ENCODE results near the gene VSIG10L. TPM values are rescaled to one million over a fixed set of nuclear protein-coding genes. Genes with fewer than 3 reads are reported as not detected.
A peak's percentile ranks its signal among the peaks of the same experiment; 100 is the strongest.

VSIG10L gene
- 1.2 TPM for total RNA-seq (ENCODE audit: insufficient read depth, low replicate concordance)

DNA sequence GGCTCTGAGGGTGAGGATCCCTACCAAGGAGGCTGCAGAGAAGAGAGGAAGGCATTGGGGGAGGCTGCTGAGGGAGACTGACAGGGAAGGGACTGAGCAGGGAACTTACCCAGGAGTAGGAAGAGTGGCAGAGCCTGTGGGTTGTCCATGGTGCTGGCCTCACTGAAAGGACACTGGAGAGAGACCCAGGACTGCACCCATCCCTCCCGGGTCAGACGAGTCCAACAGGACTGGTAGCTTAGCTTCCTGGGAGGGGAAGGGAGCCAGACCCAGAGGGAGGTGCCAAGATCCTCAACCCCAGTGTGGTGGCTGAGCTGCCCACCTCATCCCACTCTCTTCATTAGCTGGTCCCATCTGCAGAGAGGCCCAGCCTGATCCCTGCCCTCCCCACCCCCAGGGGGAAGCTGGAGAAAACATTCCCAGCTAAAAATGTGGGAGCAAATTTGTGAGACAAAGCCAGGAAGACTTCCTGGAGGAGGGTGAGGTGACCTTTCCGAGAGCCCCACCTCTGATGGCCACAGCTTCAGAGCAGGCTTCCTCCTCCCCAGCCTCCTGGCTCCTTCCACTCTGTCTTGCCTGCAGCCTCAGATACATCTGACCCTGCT, at the start of gene VSIG10L:
TSS of gene VSIG10L (minus strand) at position 164 of the 605 bp plus-strand sequence. CDS start at position 149, 15 bp downstream.
- no peak for DNase-seq (ENCODE audit: low spot score)

DNA sequence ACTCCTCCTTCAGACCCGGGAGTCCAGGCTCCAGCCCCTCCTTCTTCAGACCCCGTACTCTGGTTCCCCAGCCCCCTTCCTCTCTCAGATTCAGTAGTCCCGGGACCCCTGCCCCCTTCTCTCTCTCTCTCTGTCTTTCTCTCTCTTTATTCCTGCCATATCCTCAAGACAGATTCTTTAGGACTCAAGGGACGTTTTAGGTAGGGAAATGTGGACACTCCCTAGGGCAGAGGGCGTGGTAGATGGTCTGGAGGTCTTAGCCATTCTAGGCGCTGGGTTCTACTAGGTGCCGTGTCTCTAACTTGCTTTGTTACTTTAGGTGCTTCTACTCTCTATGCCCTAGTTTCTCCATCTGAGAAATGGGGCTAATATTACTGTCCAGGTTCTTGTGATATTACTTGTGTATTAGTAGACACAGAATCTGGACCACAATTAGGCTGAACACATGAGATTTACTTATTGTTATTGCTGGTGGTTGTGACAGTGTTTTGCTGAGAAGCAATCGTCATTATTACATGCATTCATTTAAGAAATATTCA, 49.2 kb upstream of the VSIG10L start:
- DNase-seq (ENCODE audit: low spot score), result no peak

DNA sequence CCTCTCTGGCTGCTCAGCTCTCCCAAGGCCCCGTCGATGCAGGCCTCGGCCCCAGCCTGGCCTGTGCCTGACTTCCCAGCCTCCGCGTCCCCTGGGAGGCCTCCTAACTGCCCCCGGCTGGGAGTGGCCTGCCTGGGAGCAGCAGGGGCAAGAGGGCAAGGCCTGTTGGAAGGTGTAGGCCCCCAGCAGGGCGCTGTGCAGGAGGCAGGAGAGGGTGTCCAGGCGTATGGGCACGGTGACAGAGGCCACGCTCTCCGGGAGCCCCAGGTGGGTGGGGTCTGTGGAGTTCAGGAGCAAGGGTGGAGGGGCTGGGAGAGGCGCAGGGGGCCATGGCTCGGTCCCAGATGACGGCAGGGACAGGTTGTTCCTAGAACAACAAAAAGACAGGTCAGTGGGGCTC, 47.2 kb upstream of the VSIG10L start:
- DNase-seq (ENCODE audit: low spot score), result no peak

DNA sequence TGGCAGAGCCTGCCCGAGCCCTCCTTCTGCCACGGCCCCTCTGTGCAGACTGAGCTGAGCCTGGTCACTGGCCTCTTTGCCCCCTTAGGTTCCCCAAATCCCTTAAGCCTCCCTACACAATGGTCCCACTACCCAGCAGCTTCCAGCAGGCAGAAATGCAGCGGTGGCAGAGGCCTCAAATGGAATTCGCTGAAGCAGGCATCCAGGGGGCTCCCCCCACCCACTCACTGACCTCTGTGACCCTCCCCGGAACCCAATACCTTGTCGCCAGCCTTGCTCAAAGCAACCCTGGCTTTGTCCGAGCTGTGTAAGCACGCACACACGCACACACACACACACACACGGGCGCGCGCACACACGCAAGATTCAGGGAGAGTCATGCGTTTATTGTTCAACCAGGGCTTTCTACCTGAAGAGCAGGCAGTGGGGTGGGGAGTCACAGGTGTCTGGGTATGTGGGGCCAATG, 46.0 kb upstream of the VSIG10L start, which contains the start of gene LIM2:
TSS of gene LIM2 (minus strand) at position 51 of the 466 bp plus-strand sequence. CDS start 531 bp downstream, outside the sequence.
- no peak for DNase-seq (ENCODE audit: low spot score)

DNA sequence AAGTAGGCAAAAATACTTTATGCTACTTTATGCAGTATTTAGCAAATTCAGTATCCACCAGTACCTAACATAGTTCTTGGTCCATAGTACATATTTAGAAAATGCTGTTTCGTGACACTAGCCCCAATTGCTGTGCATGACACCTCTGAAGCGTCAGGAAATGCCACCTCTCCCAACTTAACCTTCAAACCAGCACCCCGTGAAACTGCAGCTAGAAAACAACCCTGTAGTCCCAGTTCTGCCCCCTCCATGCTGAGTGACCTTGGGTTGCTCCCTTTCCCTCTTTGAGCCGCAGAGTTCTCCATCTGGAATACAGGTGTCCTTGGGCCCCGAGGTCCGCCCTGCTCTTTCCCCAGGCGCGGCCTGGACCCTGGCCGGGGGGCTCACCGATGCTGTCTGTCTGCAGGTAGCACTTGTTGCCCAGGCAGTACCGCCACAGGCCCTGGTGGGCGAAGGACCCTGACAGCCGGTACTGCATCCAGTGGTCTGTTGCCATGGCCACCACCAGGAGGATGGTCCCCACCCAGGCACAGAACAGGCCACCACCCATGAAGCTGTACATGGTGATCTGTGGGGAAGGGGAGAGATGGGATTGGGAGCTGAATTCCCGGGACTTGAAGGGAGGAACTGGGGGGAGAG, 45.1 kb upstream of the VSIG10L start:
- no peak for DNase-seq (ENCODE audit: low spot score)

DNA sequence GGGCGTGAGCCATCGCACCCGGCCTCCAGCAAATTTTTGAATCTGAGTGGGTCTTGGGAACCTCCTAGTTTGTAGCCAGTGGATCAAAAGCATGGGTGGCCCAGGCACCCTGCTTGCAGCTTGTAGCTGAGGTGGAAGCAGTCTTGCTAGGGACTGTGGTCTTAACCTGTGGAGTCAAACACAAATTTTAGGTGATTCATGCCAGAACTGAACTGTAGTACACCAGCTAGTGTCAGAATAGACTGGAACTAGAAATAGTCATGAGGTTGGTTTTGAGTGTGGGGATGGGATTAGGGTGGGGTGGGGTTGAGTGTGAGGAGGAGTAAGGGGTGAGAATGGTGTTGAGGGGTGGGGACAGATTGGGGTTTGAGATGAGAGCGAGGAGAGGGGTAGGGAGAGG, 40.1 kb upstream of the VSIG10L start:
- DNase-seq (ENCODE audit: low spot score), result no peak

DNA sequence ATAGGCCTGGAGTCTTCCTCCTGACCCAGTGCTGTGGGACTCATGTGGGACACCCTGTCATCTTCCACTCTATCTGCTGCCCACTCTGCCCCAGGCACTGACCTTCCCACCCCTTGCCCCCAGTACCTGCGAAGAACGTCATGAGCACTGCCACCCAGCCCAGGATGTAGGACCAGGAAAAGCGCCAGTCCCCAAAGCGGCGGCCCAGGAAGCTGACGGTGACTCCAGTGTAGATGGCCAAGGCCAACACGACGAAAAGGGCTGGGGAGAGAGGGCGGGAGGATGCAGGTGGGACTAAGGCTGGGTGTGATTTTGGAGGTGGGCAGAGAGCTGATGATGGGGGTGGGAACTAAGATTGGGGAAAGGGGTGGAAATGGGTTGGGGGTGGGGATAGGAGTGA, 38.4 kb upstream of the VSIG10L start:
- no peak for DNase-seq (ENCODE audit: low spot score)

DNA sequence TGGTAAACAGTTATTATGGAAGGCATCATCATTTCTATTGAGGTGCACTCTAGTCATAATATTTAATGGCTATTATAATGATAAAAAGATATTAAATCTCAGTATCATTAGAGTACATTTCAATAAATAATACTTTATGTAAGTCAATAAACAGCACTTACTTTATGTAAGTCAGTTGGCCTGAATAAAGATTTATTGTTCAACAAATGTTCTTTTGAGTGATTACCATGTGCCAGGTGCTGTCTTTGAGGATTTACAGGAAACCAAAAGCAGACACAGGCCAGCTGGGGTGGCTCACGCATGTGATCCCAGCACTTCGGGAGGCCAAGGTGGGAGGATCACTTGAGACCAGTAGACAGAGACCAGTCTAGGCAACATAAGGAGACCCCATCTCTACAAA, 35.5 kb upstream of the VSIG10L start:
- DNase-seq (ENCODE audit: low spot score), result no peak

DNA sequence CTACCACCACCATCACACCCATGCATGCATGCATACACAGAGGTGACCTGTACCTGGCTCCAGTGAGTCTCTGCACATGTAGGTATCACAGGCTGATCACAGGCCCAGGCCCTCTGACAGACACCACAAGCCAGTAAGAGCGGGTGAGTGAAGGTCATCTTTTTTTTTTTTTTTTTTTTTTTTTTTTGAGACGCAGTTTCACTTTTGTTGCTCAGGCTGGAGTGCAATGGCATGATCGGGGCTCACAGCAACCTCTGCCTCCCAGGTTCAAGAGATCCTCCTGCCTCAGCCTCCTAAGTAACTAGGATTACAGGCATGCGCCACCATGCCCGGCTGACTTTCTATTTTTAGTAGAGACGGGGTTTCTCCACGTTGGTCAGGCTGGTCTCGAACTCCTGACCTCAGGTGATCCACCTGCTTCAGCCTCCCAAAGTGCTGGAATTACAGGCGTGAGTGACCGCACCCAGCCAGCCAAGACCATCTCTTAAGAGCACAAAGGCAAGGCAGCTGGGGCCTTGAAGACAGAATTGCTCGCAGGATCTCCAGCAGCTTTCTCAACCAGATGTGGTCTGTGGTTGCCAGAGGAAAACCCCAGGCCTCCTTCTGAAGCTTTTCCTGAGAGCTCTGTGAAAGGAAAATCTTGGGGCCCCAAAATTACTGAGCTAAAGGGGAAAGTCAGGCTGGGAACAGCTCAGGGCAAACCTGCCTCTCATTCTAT, 33.7 kb upstream of the VSIG10L start:
- DNase-seq (ENCODE audit: low spot score), result no peak

DNA sequence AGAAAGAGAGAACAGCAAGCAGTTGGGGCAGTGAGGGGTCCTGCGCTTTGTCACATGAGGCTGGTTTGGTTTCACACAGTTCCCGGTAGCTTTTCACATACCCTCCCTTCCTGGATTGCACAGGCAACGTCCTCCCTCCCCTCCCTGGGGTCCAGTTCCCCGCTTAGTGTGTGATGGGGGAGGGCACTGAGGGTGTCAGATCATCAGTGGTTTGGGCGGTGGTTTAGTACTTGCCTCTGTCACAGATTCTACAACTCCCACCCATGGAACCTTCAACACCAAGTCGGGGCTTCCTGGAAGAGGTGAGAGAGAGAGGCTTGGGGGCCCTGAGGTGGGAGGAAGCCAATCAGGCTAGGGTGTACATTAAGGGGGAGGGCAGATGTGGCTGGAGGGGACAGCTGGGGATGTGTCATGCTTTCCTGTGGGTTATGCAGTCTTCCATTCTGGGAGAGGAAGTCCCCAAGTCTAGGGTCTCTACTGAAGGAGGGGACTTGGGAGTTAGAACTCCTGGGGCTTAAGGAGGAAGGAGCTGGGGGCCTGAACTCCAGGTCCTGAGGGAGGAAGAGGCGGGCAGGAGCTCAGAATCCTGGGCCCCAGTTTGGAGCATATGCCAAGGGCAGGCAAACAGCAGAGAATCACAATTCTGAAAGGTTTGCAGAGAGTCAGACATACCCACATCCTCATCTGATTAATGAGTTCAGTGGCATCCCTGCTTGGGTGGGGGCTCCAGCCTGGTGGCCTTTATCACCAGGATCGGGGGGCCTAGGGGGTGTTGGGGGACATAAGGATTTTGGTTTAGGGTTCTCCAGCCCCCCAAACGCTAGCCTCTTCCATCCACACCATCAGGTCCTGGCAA, 30.9 kb upstream of the VSIG10L start, which contains the start of gene NKG7:
TSS of gene NKG7 (minus strand) at position 6 of the 856 bp plus-strand sequence. CDS start 119 bp downstream, outside the sequence.
- no peak for DNase-seq (ENCODE audit: low spot score)

DNA sequence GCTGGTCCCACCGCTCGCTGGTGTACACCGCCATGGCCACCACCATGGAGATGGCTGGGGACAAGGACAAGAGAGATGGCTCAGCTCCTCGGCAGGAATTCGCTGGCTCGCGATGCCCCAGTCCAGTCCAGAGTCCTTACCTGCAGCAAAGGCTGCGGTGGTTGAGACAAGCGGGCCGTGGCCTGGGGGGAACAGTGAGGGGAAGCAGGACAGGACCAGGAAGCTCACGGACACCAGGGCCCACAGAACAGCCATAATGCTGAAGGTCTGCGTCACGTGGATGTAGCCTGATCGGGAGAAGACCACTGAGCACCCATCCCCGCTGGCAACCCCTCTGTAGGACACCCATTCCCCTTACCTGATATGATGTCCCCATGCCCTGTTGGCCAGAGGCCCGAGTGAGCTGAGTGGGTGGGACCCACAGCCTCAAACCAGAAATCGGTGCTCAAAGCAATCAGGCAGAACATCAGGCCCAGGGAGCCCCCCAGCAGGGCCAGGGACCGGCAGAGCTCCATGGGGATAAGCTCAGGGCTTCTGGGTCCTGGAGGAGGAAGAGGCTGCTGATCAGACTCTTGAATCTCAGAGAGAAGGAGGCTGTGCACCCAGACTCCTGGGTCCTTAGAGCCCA, 30.2 kb upstream of the VSIG10L start:
- no peak for DNase-seq (ENCODE audit: low spot score)

DNA sequence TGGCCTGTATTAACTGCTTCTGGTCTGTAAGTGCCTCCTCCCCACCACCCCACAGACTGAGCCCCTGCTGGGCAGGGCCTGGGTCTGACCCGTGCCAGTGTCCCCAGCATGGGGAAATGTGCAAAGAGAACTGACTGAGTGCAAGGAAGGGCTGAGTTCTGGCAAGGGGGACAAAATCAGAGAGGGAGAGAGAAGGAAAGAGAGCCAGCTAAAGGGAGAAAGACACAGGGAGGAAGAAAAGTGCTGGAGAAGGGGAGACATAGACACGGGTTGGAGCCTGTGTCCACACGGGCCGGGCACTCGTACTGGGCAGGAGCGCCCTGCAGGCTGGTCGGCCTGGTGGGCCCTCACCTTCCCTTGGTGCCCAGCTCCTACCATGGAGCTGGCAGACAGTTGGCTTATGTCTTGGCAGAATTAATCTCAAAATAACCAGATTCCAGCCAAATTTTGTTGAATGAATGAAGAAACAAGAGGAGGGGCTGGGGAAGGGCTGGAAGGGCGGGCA, 29.3 kb upstream of the VSIG10L start:
- no peak for DNase-seq (ENCODE audit: low spot score)

DNA sequence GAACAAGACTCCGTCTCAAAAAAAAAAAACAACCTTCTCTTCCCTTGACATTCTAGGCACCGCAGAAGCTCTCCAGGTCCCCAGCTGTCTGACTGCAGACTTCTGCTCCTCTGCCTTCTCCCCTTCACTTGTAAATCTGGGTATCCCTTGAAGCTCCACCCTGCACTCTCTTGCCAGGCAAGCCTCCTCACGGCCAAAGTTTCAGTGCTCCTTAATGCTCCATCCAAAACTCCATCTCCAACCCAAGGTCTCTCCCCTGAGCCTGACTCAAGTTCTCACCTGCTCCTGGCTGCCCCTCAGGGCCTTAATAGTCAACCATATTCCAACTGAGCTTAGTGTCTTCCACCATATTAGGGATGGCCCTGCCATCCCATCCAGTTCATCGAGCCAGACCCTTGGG, 28.3 kb upstream of the VSIG10L start:
- no peak for DNase-seq (ENCODE audit: low spot score)

DNA sequence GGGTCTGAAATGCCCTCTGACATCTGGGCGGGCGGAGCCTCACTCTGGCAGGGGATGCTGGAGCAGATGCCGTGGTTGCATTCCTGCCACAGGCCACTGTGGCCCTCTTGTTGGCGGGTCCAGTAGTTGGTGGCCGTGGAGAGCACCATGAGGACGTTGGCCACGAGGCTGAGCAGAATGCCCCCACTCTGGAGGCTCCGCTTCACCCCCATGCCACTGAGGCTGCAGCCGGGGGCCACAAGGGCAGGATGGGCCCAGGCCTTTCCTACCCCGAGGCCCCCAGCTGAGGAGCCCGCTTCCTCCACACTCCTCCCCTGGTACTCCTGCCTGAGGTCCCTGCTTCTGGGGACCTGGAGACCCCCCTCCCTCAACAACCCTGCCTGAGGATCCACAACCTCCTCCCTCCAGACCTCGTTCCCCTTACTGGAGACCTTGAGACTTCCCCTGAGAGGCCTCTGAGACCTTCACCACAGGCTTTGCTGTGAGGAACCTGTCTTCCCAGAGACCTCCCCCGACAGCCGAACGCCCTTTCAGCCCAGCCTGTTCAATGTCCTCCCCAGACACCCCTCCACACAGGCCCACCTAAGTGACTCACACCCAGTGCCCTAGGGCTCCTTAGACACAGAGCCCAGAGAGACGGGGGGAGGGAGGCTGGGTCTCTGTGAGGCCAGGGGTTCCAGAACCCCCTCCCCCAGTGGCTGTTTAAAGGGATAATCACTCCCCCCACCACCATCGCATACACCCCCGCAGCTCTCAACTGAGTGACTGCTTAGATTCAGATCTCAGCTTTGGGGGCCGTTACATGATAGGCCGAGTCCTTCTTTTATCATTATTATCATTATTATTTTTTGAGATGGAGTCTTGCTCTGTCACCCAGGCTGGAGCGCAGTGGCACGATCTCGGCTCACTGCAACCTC, 26.7 kb upstream of the VSIG10L start, which contains the start of gene CLDND2:
TSS of gene CLDND2 (minus strand) at position 638 of the 917 bp plus-strand sequence. CDS start at position 212, 426 bp downstream.
- no peak for DNase-seq (ENCODE audit: low spot score)

DNA sequence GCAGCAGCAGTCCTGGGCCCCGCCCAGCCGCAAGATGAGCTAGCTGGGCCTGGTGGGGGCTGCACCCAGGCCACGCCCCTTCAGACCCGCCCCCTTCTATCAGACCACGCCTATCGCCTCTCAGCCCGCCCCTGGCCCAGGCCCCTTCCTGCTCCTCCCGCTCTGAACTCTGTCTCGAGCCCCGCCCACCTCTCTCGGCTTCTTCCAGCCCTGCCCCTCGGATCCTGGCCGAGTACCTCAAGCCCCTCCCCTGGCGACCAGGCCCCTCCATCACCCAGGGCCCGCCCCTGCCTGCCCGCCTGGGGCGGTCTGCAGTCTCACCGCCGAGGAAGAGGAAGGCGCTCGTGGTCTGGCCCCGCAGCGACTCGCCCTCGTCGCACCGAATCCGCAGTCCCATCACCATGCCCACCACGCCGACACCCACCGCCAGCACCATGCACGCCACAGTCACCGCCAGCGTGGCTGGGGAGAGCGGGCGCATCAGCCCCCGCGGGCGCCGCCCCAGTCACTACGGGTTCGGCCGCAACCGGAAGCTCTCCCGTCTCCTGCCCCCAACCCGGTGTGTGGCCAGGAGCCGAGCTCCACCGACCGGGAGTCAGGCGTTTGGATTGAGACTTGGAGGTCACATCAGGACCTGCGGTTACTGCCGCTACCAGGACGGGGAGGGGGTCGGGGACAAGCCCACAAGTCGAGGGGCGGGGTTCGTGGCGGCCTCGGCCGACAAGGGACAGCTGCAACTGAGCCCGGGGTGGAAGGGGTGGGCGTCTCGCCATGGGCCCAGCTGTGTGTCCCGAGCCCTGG, 25.8 kb upstream of the VSIG10L start:
- DNase-seq (ENCODE audit: low spot score), result peak; percentile 100

DNA sequence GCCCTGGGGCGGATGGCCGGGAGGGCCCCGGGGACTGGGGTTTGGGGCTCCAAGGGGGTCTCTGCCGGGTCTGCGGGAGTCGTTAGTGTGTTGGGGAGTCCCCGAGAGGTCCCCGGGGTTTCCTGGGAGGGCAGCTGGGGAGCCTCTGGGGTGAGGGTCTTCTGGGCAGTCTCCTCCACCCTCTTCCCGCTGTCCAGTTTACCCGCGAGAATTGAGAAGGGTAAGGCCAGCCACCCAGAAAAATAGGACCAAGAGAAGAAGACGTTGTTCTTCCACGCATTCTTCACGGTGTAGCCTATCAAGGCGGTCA, 25.3 kb upstream of the VSIG10L start:
- no peak for DNase-seq (ENCODE audit: low spot score)

DNA sequence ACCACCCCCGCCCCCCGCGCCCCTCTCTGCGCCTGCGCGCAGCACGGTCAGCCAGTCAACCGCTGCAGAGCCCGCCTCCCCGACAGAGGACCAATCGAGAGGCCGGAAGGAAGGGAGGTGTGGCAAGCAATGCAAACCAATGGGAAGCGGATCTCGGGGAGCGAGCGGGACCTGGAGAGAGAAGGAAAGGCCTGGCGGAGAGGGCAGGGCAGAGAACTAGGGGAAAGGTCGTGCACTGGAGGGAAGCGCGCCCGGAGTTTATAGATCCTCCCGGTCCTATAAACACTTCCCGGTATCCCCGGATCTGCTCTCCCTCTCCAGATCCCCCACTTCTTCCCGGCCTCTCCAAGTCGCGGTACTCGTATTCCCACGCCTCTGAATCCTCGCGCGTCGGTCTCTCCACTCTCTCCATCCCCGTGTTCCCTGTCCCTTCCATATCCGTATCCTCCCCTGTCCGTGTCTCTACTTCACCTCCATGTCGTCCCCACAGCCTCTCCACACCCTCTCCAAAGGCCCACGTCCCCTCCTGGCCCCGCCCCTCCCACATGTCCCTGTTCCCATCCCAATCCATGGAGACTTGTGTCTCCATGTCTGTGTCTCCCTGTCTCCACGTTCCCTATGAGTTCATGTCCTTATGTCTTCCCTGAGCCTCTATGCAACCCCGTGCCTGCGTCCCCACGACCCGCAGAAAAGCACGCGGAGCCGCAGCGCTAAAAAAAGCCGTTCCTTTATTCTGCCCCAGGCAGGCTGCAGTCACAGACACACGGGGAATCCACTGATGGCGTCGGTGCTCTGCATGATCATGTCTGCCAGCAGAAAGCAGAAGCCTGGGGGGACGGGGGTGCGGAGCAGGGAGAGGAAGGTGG, 24.7 kb upstream of the VSIG10L start:
- peak; percentile 100 for DNase-seq (ENCODE audit: low spot score)

DNA sequence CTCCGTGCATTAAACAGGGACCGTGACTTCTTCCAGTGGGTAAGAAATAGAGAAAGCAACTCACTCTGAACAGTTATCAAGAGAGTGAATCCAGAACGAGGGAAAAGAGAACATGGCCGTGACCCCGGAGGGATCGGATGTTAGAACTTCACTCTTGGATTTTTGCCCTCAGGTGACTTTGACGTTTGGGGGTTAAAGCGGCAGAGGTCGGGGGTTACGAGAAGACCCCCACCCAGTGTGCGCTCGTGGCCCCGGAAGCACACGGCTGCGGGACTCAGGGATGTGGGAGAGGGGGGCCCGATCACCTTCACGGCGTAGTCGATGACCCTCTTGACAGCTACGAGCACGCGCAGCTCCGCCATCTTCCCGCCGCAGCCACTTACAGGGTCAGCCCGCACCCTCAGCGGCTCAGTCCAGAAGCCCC, 24.0 kb upstream of the VSIG10L start, which contains the start of gene ETFB:
TSS of gene ETFB (minus strand) at position 424 of the 424 bp plus-strand sequence. CDS start at position 362, 62 bp downstream.
- DNase-seq (ENCODE audit: low spot score), result no peak

Measured in umbilical cord (tissue), 2 donors.